ENCODE results near the gene ZNF569.
"Not testable (repeated sequence)": the region's sequence is repeated elsewhere in the genome, so short reads cannot be mapped to it uniquely, and the experiment has no call there.

- not testable (repeated sequence) for TF ChIP-seq POLR2A (IDR thresholded peaks at IDR 0.05; ENCODE audit: control extremely low read depth in 1 of 2, low read depth in 2 of 2, low read length in 2 of 2); EGR1 (IDR thresholded peaks at IDR 0.05; ENCODE audit: borderline replicate concordance, low read depth, low read length)
Measured at GRCh38 chr19:37406140-37406846, 61.0 kb downstream of the ZNF569 start.

Measured in H1 (cell line).